ENCODE measurements around the gene DLGAP1. TPM values are rescaled to one million over a fixed set of nuclear protein-coding genes. Genes with fewer than 3 reads are reported as not detected.

Gene DLGAP1
- total RNA-seq, 1 experiment from 2014 or later = 0.07 TPM

DNA sequence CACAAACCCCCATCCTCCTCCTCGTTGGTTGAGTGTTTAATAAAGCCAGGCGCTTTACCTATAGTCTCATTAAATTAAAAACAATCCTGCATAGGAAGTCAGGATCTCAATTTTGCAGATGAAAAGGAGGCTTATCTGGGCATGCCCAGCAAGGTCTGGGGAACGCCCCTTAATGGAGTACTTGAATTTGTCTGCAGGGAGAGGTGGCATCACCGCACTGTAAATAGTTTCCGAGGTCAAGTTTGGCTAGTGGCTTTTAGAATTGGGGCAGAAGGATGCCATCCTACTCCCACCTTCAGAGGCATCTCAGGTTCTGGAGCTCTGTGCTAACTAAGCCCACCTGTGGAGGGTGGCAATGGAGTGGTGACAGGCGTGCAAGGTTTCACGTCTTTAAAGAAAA lies 855.9 kb downstream of the DLGAP1 start:
- peak overlapping the region; percentile 42 for H3K27ac Mint-ChIP-seq (ENCODE audit: unreplicated experiment)
- peaks cover 20% of the 10 kb centered on the region for H3K36me3 Mint-ChIP-seq (ENCODE audit: insufficient read depth, unreplicated experiment)
- H3K27me3 ChIP-seq (replicated peaks; ENCODE audit: control insufficient read depth, insufficient read depth, low read length) = no peaks in the 10 kb centered on the region
- CTCF ChIA-PET = no interaction called here
- H3K36me3 ChIP-seq (ENCODE audit: control insufficient read depth, insufficient read depth, low read length) = no peaks in the 10 kb centered on the region
- peaks cover 31% of the 10 kb centered on the region for H3K4me1 Mint-ChIP-seq (ENCODE audit: low read depth, unreplicated experiment)
- no peak overlapping the region for H3K4me3 Mint-ChIP-seq (ENCODE audit: unreplicated experiment)
- TF ChIP-seq, protein P1, sequence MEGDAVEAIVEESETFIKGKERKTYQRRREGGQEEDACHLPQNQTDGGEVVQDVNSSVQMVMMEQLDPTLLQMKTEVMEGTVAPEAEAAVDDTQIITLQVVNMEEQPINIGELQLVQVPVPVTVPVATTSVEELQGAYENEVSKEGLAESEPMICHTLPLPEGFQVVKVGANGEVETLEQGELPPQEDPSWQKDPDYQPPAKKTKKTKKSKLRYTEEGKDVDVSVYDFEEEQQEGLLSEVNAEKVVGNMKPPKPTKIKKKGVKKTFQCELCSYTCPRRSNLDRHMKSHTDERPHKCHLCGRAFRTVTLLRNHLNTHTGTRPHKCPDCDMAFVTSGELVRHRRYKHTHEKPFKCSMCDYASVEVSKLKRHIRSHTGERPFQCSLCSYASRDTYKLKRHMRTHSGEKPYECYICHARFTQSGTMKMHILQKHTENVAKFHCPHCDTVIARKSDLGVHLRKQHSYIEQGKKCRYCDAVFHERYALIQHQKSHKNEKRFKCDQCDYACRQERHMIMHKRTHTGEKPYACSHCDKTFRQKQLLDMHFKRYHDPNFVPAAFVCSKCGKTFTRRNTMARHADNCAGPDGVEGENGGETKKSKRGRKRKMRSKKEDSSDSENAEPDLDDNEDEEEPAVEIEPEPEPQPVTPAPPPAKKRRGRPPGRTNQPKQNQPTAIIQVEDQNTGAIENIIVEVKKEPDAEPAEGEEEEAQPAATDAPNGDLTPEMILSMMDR (IDR thresholded peaks at IDR 0.05; ENCODE audit: insufficient read depth in 1 of 2, low read depth in 1 of 2, low read length in 1 of 2, severe bottlenecking in 1 of 2, unreplicated experiment in 1 of 2) = no peak
- no peaks in the 10 kb centered on the region for H3K9me3 ChIP-seq
- peaks cover 37% of the 10 kb centered on the region for H3K4me1 ChIP-seq
- no peak overlapping the region for H3K4me3 ChIP-seq (ENCODE audit: low read depth, low read length)
- intact Hi-C loops (cut with micrococcal nuclease; ENCODE audit: unreplicated experiment) = no loop called here
- no peak for DNase-seq
- no peaks in the 10 kb centered on the region for H3K9me3 Mint-ChIP-seq (ENCODE audit: unreplicated experiment)
- POLR2A ChIA-PET = no interaction called here
- no TSS peak for BruUV-seq (replicated peaks)
- H3K27me3 Mint-ChIP-seq (ENCODE audit: insufficient read depth, unreplicated experiment) = no peaks in the 10 kb centered on the region

DNA sequence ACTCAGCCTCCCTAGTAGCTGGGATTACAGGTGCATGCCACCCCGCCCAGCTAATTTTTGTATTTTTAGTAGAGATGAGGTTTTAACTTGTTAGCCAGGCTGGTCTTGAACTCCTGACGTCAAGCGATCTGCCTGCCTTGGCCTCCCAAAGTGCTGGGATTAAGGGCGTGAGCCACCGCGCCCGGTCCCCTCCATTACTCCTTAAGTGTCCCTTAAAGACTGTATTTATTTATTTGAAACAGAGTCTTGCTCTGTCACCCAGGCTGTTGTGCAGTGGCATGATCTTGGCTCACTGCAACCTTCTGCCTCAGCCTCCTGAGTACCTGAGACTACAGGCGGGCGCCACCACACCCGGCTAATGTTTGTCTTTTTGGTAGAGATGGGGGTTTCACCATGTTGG lies 856.5 kb downstream of the DLGAP1 start:
- POLR2A ChIA-PET = interaction anchor here (1.1 kb wide), 1 partner anchor 68 kb away, joined by 3 read pairs; no protein-coding TSS in a partner anchor
- peaks cover 31% of the 10 kb centered on the region for H3K4me1 Mint-ChIP-seq (ENCODE audit: low read depth, unreplicated experiment)
- H3K4me1 ChIP-seq = peaks cover 37% of the 10 kb centered on the region
- TF ChIP-seq, protein P1 (IDR thresholded peaks at IDR 0.05; ENCODE audit: insufficient read depth in 1 of 2, low read depth in 1 of 2, low read length in 1 of 2, severe bottlenecking in 1 of 2, unreplicated experiment in 1 of 2) = no peak
- H3K36me3 ChIP-seq (ENCODE audit: control insufficient read depth, insufficient read depth, low read length) = no peaks in the 10 kb centered on the region
- no peak overlapping the region for H3K4me3 ChIP-seq (ENCODE audit: low read depth, low read length)
- no peaks in the 10 kb centered on the region for H3K27me3 ChIP-seq (replicated peaks; ENCODE audit: control insufficient read depth, insufficient read depth, low read length)
- no TSS peak for BruUV-seq (replicated peaks)
- CTCF ChIA-PET = interaction anchor here (1.1 kb wide), 1 partner anchor 66 kb away, joined by 3 read pairs; no protein-coding TSS in a partner anchor
- H3K27ac Mint-ChIP-seq (ENCODE audit: unreplicated experiment) = no peak overlapping the region
- no peaks in the 10 kb centered on the region for H3K9me3 Mint-ChIP-seq (ENCODE audit: unreplicated experiment)
- no peak for DNase-seq
- H3K9me3 ChIP-seq = no peaks in the 10 kb centered on the region
- H3K4me3 Mint-ChIP-seq (ENCODE audit: unreplicated experiment) = no peak overlapping the region
- intact Hi-C loops (cut with micrococcal nuclease; ENCODE audit: unreplicated experiment) = no loop called here
- H3K27me3 Mint-ChIP-seq (ENCODE audit: insufficient read depth, unreplicated experiment) = no peaks in the 10 kb centered on the region
- H3K36me3 Mint-ChIP-seq (ENCODE audit: insufficient read depth, unreplicated experiment) = peaks cover 20% of the 10 kb centered on the region

DNA sequence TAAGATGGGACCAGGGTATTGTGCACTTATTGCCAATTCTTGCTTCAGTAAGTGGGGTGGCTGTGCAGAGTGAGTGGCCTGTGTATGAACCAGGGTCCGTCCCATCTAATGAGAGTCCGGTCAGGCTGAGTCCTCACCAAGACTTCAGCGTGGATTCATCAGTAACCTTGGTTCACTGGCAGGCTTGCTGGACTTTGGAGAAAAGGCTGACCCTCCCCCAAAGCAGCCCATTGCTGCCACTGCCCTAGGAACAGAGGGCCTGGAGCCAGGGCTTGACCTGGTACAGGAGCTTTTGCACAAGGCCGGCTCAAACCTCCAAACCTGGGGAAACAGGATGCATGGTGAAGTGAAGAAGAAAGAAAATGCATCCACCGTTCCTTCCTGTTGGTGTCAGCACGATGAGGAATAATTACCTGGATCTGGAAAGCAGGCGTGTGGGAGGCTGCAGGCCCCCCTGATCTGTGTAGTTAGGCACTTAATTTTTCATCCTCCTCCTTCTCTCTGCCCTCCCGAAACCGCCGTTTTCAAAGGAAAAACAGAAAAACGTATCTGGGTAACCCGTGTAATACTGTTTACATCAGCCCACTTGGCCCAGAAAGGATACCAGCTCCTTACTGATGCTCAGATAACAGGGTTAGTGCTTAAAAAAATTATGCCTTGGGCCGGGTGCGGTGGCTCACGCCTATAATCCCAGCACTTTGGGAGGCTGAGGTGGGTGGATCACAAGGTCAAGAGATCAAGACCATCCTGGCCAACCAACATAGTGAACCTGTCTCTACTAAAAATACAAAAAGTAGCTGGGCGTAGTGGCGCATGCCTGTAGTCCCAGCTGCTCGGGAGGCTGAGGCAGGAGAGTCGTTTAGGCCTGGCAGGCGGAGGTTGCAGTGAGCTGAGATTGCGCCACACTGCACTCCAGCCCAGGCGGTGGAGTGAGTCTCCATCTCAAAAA lies 857.4 kb downstream of the DLGAP1 start:
- no peak overlapping the region for H3K4me3 Mint-ChIP-seq (ENCODE audit: unreplicated experiment)
- H3K36me3 Mint-ChIP-seq (ENCODE audit: insufficient read depth, unreplicated experiment) = peaks cover 20% of the 10 kb centered on the region
- no peaks in the 10 kb centered on the region for H3K9me3 Mint-ChIP-seq (ENCODE audit: unreplicated experiment)
- TF ChIP-seq, protein P1 (IDR thresholded peaks at IDR 0.05; ENCODE audit: insufficient read depth in 1 of 2, low read depth in 1 of 2, low read length in 1 of 2, severe bottlenecking in 1 of 2, unreplicated experiment in 1 of 2) = no peak
- ChIA-PET POLR2A (interaction anchor here (1.1 kb wide), 1 partner anchor 69 kb away, joined by 3 read pairs; no protein-coding TSS in a partner anchor), CTCF (interaction anchor here (0.6 to 1.1 kb wide), 2 partner anchors 67 to 69 kb away, joined by 3 read pairs; no protein-coding TSS in a partner anchor)
- no peak for DNase-seq
- intact Hi-C loops (cut with micrococcal nuclease; ENCODE audit: unreplicated experiment) = no loop called here
- H3K9me3 ChIP-seq = no peaks in the 10 kb centered on the region
- peaks cover 36% of the 10 kb centered on the region for H3K4me1 Mint-ChIP-seq (ENCODE audit: low read depth, unreplicated experiment)
- H3K27me3 ChIP-seq (replicated peaks; ENCODE audit: control insufficient read depth, insufficient read depth, low read length) = no peaks in the 10 kb centered on the region
- H3K4me1 ChIP-seq = peaks cover 41% of the 10 kb centered on the region
- no peak overlapping the region for H3K4me3 ChIP-seq (ENCODE audit: low read depth, low read length)
- no TSS peak for BruUV-seq (replicated peaks)
- no peaks in the 10 kb centered on the region for H3K36me3 ChIP-seq (ENCODE audit: control insufficient read depth, insufficient read depth, low read length)
- H3K27me3 Mint-ChIP-seq (ENCODE audit: insufficient read depth, unreplicated experiment) = no peaks in the 10 kb centered on the region
- H3K27ac Mint-ChIP-seq (ENCODE audit: unreplicated experiment) = peak overlapping the region; percentile 87

Measured in Caco-2 (cell line).